Testis (tissue), 3 donors: ENCODE measurements around the gene SCPEP1. TPM values are rescaled to one million over a fixed set of nuclear protein-coding genes. Genes with fewer than 3 reads are reported as not detected.

Source experiments
- DNase-seq: peaks from one replicate; pipeline ENCODE4 v3.0.0-alpha.2; 2019
- H3K27ac ChIP-seq, 2 donors: fragments of 200-600 bp; sonication (generic); one replicate each; pipeline ENCODE4 v1.5.1; 2019
- H3K27me3 ChIP-seq: fragments of 200-600 bp; sonication (generic); one replicate; pipeline ENCODE4 v1.5.1; 2019
- H3K36me3 ChIP-seq: fragments of 200-600 bp; sonication (generic); one replicate; pipeline ENCODE4 v1.5.1; 2017; ENCODE audit warnings: low read depth; ENCODE audit errors: missing control alignments
- H3K4me1 ChIP-seq: fragments of 200-600 bp; sonication (generic); one replicate; pipeline ENCODE4 v1.5.1; 2019
- H3K4me3 ChIP-seq, 2 donors: fragments of 200-600 bp; sonication (generic); one replicate each; pipeline ENCODE4 v1.5.1; 2017 to 2019
- H3K9me3 ChIP-seq: fragments of 200-600 bp; sonication (generic); one replicate; pipeline ENCODE4 v1.5.1; 2017
- POLR2A ChIP-seq: fragments of 450-650 bp; IDR thresholded peaks from one replicate; pipeline ENCODE4 v1.6.1; 2017; ENCODE audit warnings: antibody characterized with exemption, mild to moderate bottlenecking, moderate library complexity
- WGBS, 2 donors: methylation state at CpG; one replicate each; pipeline ENCODE4 v1.1.5; 2018; 5-methylcytosine and 5-hydroxymethylcytosine counted together
- intact Hi-C: fragments of 100-400 bp; cut with DNase I; formaldehyde crosslinking; loops from one replicate; pipeline ENCODE4 v1.15.1; 2023; ENCODE audit warnings: low total_unique reads
- polyA plus RNA-seq: library from polyadenylated mRNA; stranded (reverse); fragments of 350-450 nt; fragmentation: Illumina TruSeq; extraction: RNeasy Lipid Tissue Mini Kit (QIAGEN cat#74804); gene quantifications from one replicate; pipeline ENCODE4 v1.2.3, GENCODE V29; 2014; ENCODE audit warnings: low read depth, low replicate concordance; ENCODE audit not compliant: insufficient read depth
- total RNA-seq, 2 donors: library from RNA; depleted of rRNA; stranded (reverse); fragments of >200 nt; gene quantifications; one replicate each; pipeline ENCODE4 v1.2.3, GENCODE V29; 2016
- TF ChIP-seq, protein P1 (sequence below), 3 experiments: fragments of 450-650 bp in 2 of 3; fragments of 200-600 bp in 1 of 3; sonication (generic) in 1 of 3; IDR thresholded peaks; one replicate each; pipeline ENCODE4 v1.5.1; 2016 to 2019; ENCODE audit warnings: antibody characterized with exemption in 3 of 3, mild to moderate bottlenecking in 2 of 3, moderate library complexity in 1 of 3

SCPEP1 gene
- total and polyA plus RNA-seq, 3 donors from 2014 or later: 30.7 to 55.7 (median 35.2) TPM

DNA sequence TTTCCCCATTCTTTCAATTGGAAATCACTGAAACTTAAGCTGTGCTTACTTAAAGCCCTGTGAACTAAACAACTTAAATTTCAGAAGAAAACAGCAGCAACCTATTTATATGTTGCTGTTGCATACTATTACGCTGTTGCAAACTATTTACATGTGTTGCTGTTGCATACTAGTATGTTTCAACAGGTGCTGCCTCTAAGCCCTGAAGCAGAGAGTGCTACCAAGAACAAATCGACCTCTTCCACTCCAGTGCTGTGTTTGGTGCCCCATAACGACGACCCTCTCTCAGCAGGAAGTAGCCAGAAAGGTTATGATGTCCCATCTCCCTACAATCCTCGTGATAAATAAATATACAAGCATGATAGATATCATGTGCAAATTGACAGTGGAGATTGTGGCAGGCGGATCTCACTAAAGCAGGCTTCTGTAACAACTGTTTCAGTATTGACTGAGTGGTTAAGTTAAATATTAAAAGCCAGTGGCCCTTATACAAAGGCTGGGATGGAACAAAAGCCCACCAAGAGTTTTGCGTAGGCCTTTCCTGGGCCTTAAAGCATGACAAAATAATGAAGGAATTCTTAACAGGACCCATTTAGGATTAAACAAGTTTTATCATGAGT is 5.7 kb upstream of the SCPEP1 start:
- Histone ChIP-seq H3K4me1 (no peaks in the 10 kb centered on the region), H3K27me3 (no peaks in the 10 kb centered on the region), H3K36me3 (no peaks in the 10 kb centered on the region), H3K27ac (no peak overlapping the region), H3K4me3 (no peak overlapping the region), H3K9me3 (no peaks in the 10 kb centered on the region)
- intact Hi-C loops: no loop called here
- no peak for DNase-seq
- WGBS, 2 donors: 83 to 89% methylated on average over 7 of the region's 7 CpGs
- no peak for TF ChIP-seq POLR2A
- TF ChIP-seq, protein P1, sequence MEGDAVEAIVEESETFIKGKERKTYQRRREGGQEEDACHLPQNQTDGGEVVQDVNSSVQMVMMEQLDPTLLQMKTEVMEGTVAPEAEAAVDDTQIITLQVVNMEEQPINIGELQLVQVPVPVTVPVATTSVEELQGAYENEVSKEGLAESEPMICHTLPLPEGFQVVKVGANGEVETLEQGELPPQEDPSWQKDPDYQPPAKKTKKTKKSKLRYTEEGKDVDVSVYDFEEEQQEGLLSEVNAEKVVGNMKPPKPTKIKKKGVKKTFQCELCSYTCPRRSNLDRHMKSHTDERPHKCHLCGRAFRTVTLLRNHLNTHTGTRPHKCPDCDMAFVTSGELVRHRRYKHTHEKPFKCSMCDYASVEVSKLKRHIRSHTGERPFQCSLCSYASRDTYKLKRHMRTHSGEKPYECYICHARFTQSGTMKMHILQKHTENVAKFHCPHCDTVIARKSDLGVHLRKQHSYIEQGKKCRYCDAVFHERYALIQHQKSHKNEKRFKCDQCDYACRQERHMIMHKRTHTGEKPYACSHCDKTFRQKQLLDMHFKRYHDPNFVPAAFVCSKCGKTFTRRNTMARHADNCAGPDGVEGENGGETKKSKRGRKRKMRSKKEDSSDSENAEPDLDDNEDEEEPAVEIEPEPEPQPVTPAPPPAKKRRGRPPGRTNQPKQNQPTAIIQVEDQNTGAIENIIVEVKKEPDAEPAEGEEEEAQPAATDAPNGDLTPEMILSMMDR (IDR thresholded peaks at IDR 0.05): no peak

DNA sequence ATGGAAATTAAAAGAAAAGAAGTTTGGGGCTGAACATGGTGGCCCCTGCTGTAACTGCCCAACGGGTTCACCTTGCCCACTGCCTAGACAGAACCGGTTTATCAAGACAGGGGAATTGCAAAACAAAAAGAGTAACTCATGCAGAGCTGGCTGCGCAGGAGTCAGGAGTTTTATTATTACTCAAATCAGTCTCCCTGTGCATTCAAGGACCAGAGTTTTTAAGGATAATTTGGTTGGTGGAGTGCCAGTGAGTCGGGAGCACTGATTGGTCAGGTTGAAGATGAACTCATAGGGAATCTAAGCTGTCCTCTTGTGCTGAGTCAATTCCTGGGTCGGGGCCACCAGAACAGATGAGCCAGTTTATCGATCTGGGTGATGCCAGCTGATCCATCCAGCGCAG is 4.4 kb upstream of the SCPEP1 start:
- Histone ChIP-seq H3K27me3 (no peaks in the 10 kb centered on the region), H3K4me1 (peaks cover 5% of the 10 kb centered on the region), H3K4me3 (no peak overlapping the region), H3K36me3 (no peaks in the 10 kb centered on the region), H3K9me3 (no peaks in the 10 kb centered on the region), H3K27ac (no peak overlapping the region)
- no peak for TF ChIP-seq POLR2A
- TF ChIP-seq, protein P1 (IDR thresholded peaks at IDR 0.05): no peak
- intact Hi-C loops: no loop called here
- no peak for DNase-seq
- 90% methylated on average over 7 of the region's 7 CpGs for WGBS, 2 donors

DNA sequence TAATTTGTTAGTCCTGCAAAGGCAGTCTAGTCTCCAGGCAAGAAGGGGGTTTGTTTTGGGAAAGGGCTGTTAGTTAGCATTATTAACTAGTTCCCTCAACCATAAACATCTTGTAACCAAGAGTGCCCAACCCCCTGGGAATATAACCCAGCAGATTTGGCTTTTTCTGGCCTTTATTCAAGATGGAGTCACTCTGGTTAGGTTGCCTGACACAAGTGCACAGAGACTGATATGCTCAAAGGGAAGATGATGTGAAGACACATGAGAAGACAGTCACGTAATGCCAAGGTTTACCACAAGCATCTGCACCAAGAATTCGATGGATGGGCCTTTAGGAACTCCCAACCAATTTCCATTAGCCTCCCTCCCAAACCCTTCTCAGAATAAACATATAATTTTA is 3.9 kb upstream of the SCPEP1 start:
- intact Hi-C loops: no loop called here
- Histone ChIP-seq H3K9me3 (no peaks in the 10 kb centered on the region), H3K27ac (no peak overlapping the region), H3K36me3 (no peaks in the 10 kb centered on the region), H3K4me3 (no peak overlapping the region), H3K4me1 (peaks cover 8% of the 10 kb centered on the region), H3K27me3 (no peaks in the 10 kb centered on the region)
- 85 to 91% methylated on average over 2 of the region's 2 CpGs for WGBS, 2 donors
- no peak for DNase-seq
- TF ChIP-seq POLR2A: no peak
- TF ChIP-seq, protein P1 (IDR thresholded peaks at IDR 0.05): no peak

DNA sequence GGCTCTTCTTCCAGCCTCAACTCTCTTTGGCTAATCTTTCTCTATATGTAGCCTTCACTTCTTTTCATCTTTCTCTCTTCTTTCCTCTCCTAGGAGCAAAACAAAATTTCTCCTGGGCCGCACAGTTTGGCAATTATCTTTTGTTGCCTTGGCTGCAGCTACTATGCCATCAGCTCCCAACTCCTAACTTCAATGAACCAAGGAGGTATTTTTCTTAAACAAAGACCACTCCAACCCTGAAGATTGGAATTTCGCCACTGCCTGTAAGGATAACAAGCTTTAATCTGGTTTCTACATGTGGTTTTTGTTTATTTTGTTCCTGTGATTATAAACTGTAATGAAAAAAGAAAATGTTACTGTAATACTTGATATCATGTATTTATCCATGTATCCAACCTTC is 2.3 kb upstream of the SCPEP1 start:
- intact Hi-C loops: no loop called here
- H3K9me3 ChIP-seq: no peaks in the 10 kb centered on the region
- H3K36me3 ChIP-seq: no peaks in the 10 kb centered on the region
- TF ChIP-seq, protein P1 (IDR thresholded peaks at IDR 0.05): no peak
- no peak for TF ChIP-seq POLR2A
- no peak for DNase-seq
- no peaks in the 10 kb centered on the region for H3K27me3 ChIP-seq
- WGBS, 2 donors: 81 to 85% methylated on average over 2 of the region's 2 CpGs
- peaks cover 8% of the 10 kb centered on the region for H3K4me1 ChIP-seq
- no peak overlapping the region for H3K4me3 ChIP-seq
- H3K27ac ChIP-seq: no peak overlapping the region

DNA sequence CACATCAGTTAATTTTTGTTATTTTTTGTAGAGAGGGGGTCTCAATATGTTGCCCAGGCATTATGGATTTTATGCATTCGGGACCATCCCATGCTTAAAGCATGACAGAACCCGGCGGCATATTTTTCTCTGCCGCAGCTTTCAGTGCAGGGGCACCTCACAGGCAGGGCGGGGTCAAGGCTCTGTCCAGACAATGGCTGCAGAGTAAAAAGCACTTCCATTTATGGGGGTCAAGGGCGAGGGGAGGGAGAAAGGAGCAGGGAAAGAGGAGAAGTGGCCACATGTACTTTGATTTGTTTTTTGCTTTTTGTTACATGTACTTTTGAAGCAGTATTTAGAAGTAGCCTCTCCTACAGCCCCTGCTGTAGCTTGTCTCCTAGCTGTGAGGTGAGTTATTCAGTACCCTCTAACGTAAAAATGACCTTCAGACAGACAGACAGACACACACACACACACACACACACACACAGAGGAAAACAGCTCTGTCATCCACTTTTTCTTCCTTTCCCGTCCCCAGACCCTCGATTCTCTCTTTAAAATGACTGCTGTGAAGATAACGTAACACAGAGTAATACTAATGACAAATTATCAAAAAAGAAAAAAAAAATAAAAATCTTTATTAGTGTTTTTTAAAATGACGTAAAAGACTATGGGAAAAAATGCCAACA is 856 bp upstream of the SCPEP1 start:
- Histone ChIP-seq H3K27me3 (no peaks in the 10 kb centered on the region), H3K4me3 (peak overlapping the region; percentile 56 to 69), H3K27ac (no peak overlapping the region), H3K9me3 (no peaks in the 10 kb centered on the region), H3K4me1 (peaks cover 8% of the 10 kb centered on the region), H3K36me3 (no peaks in the 10 kb centered on the region)
- no peak for DNase-seq
- TF ChIP-seq, protein P1 (IDR thresholded peaks at IDR 0.05): no peak
- TF ChIP-seq POLR2A: no peak
- 33 to 41% methylated on average over 11 of the region's 11 CpGs for WGBS, 2 donors
- intact Hi-C loops: no loop called here
